CD1c-positive myeloid dendritic cell (primary cell): ENCODE data around the gene GTF3C5.
"Not testable (repeated sequence)": the region's sequence is repeated elsewhere in the genome, so short reads cannot be mapped to it uniquely, and the experiment has no call there.

Experiments
- DNase-seq: peaks from one replicate; pipeline ENCODE4 v3.0.0-alpha.2; 2016; ENCODE audit errors: extremely low spot score

Gene GTF3C5

GRCh38 chr9:133054194-133054890, 23.5 kb downstream of the GTF3C5 start:
- DNase-seq: no peak

GRCh38 chr9:133054966-133055365, 24.2 kb downstream of the GTF3C5 start:
- DNase-seq: no peak

GRCh38 chr9:133055788-133056420, 25.1 kb downstream of the GTF3C5 start:
- DNase-seq: no peak

- DNase-seq: no peak
These were observed 25.7 kb downstream of the GTF3C5 start for GRCh38 chr9:133056533-133056932.

- DNase-seq: no peak
These were observed 26.2 kb downstream of the GTF3C5 start for GRCh38 chr9:133057006-133057405.

- DNase-seq: no peak
These were observed 26.8 kb downstream of the GTF3C5 start for GRCh38 chr9:133057553-133057952.

- no peak for DNase-seq
These were observed 27.3 kb downstream of the GTF3C5 start for GRCh38 chr9:133058071-133058470.

GRCh38 chr9:133058550-133059320, 27.9 kb downstream of the GTF3C5 start:
- no peak for DNase-seq

GRCh38 chr9:133059623-133060022, 28.8 kb downstream of the GTF3C5 start:
- no peak for DNase-seq

GRCh38 chr9:133060417-133060841, 29.6 kb downstream of the GTF3C5 start:
- DNase-seq: no peak

GRCh38 chr9:133061019-133061763, 30.4 kb downstream of the GTF3C5 start:
- not testable (repeated sequence) for DNase-seq

GRCh38 chr9:133061764-133062145, 31.0 kb downstream of the GTF3C5 start, which contains the start of gene CEL:
TSS of gene CEL (plus strand) at chr9:133061981. CDS start at chr9:133062003, 22 bp downstream.
- not testable (repeated sequence) for DNase-seq

- not testable (repeated sequence) for DNase-seq
These were observed 31.8 kb downstream of the GTF3C5 start for GRCh38 chr9:133062569-133062968.

- no peak for DNase-seq
These were observed 32.3 kb downstream of the GTF3C5 start for GRCh38 chr9:133063159-133063499.

- no peak for DNase-seq
These were observed 32.9 kb downstream of the GTF3C5 start for GRCh38 chr9:133063500-133064231.

- no peak for DNase-seq
These were observed 33.7 kb downstream of the GTF3C5 start for GRCh38 chr9:133064241-133065069.

GRCh38 chr9:133065070-133065388, 34.2 kb downstream of the GTF3C5 start:
- no peak for DNase-seq

- no peak for DNase-seq
These were observed 35.6 kb downstream of the GTF3C5 start for GRCh38 chr9:133066181-133066983.

- no peak for DNase-seq
These were observed 36.2 kb downstream of the GTF3C5 start for GRCh38 chr9:133067006-133067405.

- DNase-seq: no peak
These were observed 37.0 kb downstream of the GTF3C5 start for GRCh38 chr9:133067813-133068212.
